RWPE2 (cell line): ENCODE measurements around the gene TMEM121.
"Not testable (repeated sequence)": the region's sequence is repeated elsewhere in the genome, so short reads cannot be mapped to it uniquely, and the experiment has no call there.

Source experiments
- ATAC-seq: fragments of 200-7000 bp; cut with Tn5 transposase; 3 replicates; pipeline ENCODE4 v1.9.1; 2021; ENCODE audit warnings: low read depth
- DNase-seq: peaks from one replicate; pipeline ENCODE4 v3.0.0-alpha.2; 2020; ENCODE audit warnings: low spot score
- H3K27ac ChIP-seq: fragments of 450-650 bp; 2 replicates; pipeline ENCODE4 v1.5.1; 2017; ENCODE audit warnings: mild to moderate bottlenecking; ENCODE audit not compliant: poor library complexity, severe bottlenecking
- H3K27me3 ChIP-seq: fragments of 250-450 bp; sonication (Bioruptor Pico); 2 replicates; pipeline ENCODE4 v1.5.1; 2021; ENCODE audit warnings: mild to moderate bottlenecking, moderate library complexity; ENCODE audit not compliant: insufficient read depth, poor library complexity, severe bottlenecking
- H3K36me3 ChIP-seq: fragments of 250-450 bp; sonication (Bioruptor Pico); 2 replicates; pipeline ENCODE4 v1.5.1; 2020; ENCODE audit warnings: low read depth, mild to moderate bottlenecking, moderate library complexity
- H3K4me1 ChIP-seq: fragments of 250-450 bp; sonication (Bioruptor Pico); 2 replicates; pipeline ENCODE4 v1.5.1; 2021; ENCODE audit warnings: mild to moderate bottlenecking, moderate library complexity; ENCODE audit not compliant: insufficient read depth, poor library complexity, severe bottlenecking
- H3K4me3 ChIP-seq: fragments of 250-450 bp; sonication (Bioruptor Pico); 2 replicates; pipeline ENCODE4 v1.5.1; 2021; ENCODE audit warnings: mild to moderate bottlenecking, moderate library complexity; ENCODE audit not compliant: severe bottlenecking
- H3K9me3 ChIP-seq: fragments of 250-450 bp; sonication (Bioruptor Pico); 2 replicates; pipeline ENCODE4 v1.5.1; 2021; ENCODE audit warnings: mild to moderate bottlenecking, moderate library complexity; ENCODE audit not compliant: severe bottlenecking
- CTCF ChIP-seq: fragments of 450-650 bp; IDR thresholded peaks from one replicate; pipeline ENCODE4 v1.5.1; 2017; ENCODE audit warnings: mild to moderate bottlenecking, moderate library complexity; ENCODE audit not compliant: poor library complexity, severe bottlenecking

The TMEM121 gene

GRCh38 chr14:105576525-105577088 lies 50.2 kb downstream of the TMEM121 start:
- Histone ChIP-seq H3K27me3 (no peaks in the 10 kb centered on the region), H3K4me3 (no peak overlapping the region), H3K9me3 (peaks cover 1% of the 10 kb centered on the region), H3K36me3 (no peaks in the 10 kb centered on the region), H3K4me1 (no peaks in the 10 kb centered on the region), H3K27ac (no peak overlapping the region)
- no peak for ATAC-seq
- no peak for DNase-seq
- TF ChIP-seq CTCF = no peak

- H3K27me3 ChIP-seq = no peaks in the 10 kb centered on the region
- H3K4me1 ChIP-seq = no peaks in the 10 kb centered on the region
- H3K4me3 ChIP-seq = no peak overlapping the region
- H3K36me3 ChIP-seq = no peaks in the 10 kb centered on the region
- H3K27ac ChIP-seq = no peak overlapping the region
- no peak for TF ChIP-seq CTCF
- ATAC-seq = no peak
- H3K9me3 ChIP-seq = peaks cover 1% of the 10 kb centered on the region
- DNase-seq = no peak
Observed at GRCh38 chr14:105577314-105577861, 51.0 kb downstream of the TMEM121 start.

- Histone ChIP-seq H3K27me3 (no peaks in the 10 kb centered on the region), H3K27ac (no peak overlapping the region), H3K9me3 (peaks cover 1% of the 10 kb centered on the region), H3K4me1 (no peaks in the 10 kb centered on the region), H3K36me3 (no peaks in the 10 kb centered on the region), H3K4me3 (no peak overlapping the region)
- ATAC-seq (no peak), DNase-seq (no peak)
- no peak for TF ChIP-seq CTCF
Observed at GRCh38 chr14:105578070-105578469, 51.7 kb downstream of the TMEM121 start.

- H3K4me1 ChIP-seq = not testable (repeated sequence)
Observed at GRCh38 chr14:105579221-105579620, 52.8 kb downstream of the TMEM121 start.

More at GRCh38 chr14:105579221-105579620, 52.8 kb downstream of the TMEM121 start:
- H3K9me3 ChIP-seq, DNase-seq, H3K36me3 ChIP-seq, H3K4me3 ChIP-seq, ATAC-seq, H3K27ac ChIP-seq, H3K27me3 ChIP-seq: not testable (repeated sequence)
